Gastroesophageal sphincter (tissue), 3 donors: ENCODE results near the gene TMEM229B.

Experiments
- EP300 ChIP-seq: sonication (generic); formaldehyde crosslinking; IDR thresholded peaks from one replicate; pipeline ENCODE4 v1.6.1; 2017; ENCODE audit warnings: antibody characterized with exemption, mild to moderate bottlenecking
- POLR2A ChIP-seq, 2 donors: fragments of 450-650 bp; IDR thresholded peaks; one replicate each; pipeline ENCODE4 v1.6.1; 2017; ENCODE audit warnings: antibody characterized with exemption in 2 of 2, mild to moderate bottlenecking in 2 of 2, moderate library complexity in 1 of 2
- POLR2AphosphoS5 ChIP-seq: sonication (generic); formaldehyde crosslinking; IDR thresholded peaks from one replicate; pipeline ENCODE4 v1.6.1; 2017; ENCODE audit warnings: antibody characterized with exemption
- TF ChIP-seq, protein P1 (sequence below), 4 experiments: fragments of 200-600 bp in 2 of 4; fragments of 450-650 bp in 2 of 4; sonication (generic) in 1 of 4; IDR thresholded peaks; one replicate each; pipeline ENCODE4 v1.5.1; 2017 to 2019; ENCODE audit warnings: antibody characterized with exemption in 4 of 4, mild to moderate bottlenecking in 2 of 4, moderate library complexity in 2 of 4

DNA sequence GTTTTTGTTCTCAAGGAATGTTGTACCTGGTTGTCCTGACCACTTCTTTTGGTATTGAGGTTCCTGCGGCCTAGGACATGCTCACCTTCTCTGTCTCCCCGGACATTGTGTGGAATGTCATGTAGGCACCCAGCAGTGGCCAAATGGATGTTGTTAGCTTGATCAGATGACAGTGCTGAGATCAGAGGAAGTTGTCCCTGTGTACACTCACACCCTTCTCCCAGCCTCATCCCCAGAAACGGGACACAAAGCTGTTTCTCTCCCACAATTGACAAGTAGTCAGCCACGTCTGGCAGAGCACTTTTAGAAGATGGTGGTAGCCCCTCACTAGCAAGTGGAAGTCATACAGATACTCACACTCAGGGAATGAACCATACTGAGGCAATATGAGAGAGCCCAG lies 47.6 kb upstream of the TMEM229B start:
- TF ChIP-seq, protein P1, sequence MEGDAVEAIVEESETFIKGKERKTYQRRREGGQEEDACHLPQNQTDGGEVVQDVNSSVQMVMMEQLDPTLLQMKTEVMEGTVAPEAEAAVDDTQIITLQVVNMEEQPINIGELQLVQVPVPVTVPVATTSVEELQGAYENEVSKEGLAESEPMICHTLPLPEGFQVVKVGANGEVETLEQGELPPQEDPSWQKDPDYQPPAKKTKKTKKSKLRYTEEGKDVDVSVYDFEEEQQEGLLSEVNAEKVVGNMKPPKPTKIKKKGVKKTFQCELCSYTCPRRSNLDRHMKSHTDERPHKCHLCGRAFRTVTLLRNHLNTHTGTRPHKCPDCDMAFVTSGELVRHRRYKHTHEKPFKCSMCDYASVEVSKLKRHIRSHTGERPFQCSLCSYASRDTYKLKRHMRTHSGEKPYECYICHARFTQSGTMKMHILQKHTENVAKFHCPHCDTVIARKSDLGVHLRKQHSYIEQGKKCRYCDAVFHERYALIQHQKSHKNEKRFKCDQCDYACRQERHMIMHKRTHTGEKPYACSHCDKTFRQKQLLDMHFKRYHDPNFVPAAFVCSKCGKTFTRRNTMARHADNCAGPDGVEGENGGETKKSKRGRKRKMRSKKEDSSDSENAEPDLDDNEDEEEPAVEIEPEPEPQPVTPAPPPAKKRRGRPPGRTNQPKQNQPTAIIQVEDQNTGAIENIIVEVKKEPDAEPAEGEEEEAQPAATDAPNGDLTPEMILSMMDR (IDR thresholded peaks at IDR 0.05): no peak
- TF ChIP-seq POLR2AphosphoS5 (no peak), POLR2A (IDR thresholded peaks at IDR 0.05) (no peak), EP300 (no peak)
